Adrenal gland (tissue), 5 donors: ENCODE data around the gene PCNT.

Source experiments
- POLR2A ChIP-seq, 2 donors: fragments of 450-650 bp; IDR thresholded peaks; one replicate each; pipeline ENCODE4 v1.6.1; 2017; ENCODE audit warnings: antibody characterized with exemption in 2 of 2, mild to moderate bottlenecking in 2 of 2, moderate library complexity in 1 of 2
- TF ChIP-seq, protein P1 (sequence below), 6 experiments: fragments of 450-650 bp in 4 of 6; fragments of 200-600 bp in 2 of 6; sonication (generic) in 1 of 6; IDR thresholded peaks; 1 replicate in 5 of 6; 2 replicates in 1 of 6; pipeline versions ENCODE4 v1.5.1 to v1.8.0; 2016 to 2021; ENCODE audit warnings: antibody characterized with exemption in 6 of 6, mild to moderate bottlenecking in 2 of 6, moderate library complexity in 1 of 6
- donor health status: DM: no; HTN: no; CAD: no.

DNA sequence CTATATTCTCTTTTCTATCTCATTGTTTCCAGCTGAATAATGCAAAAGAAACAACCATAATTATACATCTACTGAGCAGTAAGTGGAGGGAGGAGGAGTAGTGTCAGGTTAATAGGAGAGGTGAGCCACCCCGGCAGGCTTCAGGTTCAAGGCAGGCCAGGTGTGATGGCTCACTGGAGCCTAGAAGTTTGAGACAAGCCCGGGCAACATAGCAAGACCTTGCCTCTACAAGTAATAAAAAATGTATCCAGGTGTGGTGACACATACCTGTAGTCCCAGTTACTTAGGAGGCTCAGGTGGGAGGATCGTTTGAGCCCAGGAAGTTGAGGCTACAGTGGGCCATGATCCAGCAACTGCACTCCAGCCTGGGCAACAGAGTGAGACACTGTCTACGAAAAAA lies 132.8 kb downstream of the PCNT start:
- TF ChIP-seq POLR2A (IDR thresholded peaks at IDR 0.05) = no peak
- TF ChIP-seq, protein P1, sequence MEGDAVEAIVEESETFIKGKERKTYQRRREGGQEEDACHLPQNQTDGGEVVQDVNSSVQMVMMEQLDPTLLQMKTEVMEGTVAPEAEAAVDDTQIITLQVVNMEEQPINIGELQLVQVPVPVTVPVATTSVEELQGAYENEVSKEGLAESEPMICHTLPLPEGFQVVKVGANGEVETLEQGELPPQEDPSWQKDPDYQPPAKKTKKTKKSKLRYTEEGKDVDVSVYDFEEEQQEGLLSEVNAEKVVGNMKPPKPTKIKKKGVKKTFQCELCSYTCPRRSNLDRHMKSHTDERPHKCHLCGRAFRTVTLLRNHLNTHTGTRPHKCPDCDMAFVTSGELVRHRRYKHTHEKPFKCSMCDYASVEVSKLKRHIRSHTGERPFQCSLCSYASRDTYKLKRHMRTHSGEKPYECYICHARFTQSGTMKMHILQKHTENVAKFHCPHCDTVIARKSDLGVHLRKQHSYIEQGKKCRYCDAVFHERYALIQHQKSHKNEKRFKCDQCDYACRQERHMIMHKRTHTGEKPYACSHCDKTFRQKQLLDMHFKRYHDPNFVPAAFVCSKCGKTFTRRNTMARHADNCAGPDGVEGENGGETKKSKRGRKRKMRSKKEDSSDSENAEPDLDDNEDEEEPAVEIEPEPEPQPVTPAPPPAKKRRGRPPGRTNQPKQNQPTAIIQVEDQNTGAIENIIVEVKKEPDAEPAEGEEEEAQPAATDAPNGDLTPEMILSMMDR (IDR thresholded peaks at IDR 0.05) = no peak
